Stimulated activated CD4-positive, alpha-beta T cell treated with anti-CD3 and anti-CD28 coated beads, Interleukin-15, amount 100 ng/mL, for 24 hours (primary cell): ENCODE data around the gene SIRT2.
"Not testable (repeated sequence)": the region's sequence is repeated elsewhere in the genome, so short reads cannot be mapped to it uniquely, and the experiment has no call there.

ENCODE experiments used
- DNase-seq: peaks from one replicate; pipeline ENCODE4 v3.0.0-alpha.2; 2020

SIRT2 gene

DNA sequence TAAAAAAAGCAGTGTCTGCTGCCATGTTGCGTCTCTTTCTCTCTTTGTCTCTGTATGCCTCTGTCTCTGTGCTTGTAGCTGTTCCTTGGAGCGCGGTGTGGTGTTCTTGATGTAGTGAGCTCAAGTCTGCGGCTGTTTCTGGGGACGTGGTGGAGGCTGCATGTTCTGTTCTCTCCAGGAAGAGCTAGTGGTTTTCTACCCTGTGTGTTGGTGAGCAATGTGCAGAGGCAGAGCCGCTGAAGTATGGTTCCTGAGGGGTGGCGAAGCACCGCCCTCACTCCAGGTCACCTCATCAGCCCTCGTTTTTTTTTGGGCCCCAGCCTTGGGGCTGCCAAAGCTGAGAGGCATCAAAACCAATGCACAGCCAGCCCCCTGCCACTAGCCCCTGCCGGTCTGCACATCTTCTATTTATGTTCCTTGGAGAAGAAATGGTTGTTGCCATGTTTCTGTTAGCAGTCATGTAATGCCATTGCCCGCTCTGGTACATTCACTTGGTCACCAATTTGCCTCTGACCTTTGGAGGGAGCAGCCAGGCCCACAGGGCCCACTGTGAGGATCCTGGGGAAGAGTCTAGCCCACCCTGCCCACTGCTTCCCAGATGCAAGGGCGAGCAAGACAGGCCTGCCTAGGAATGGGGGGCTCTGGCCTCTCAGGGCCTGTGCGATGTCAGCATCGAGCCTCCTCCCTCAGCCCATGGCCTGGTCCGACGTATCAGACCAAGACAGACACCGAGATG lies 56.8 kb downstream of the SIRT2 start:
- DNase-seq: peak; percentile 65

DNA sequence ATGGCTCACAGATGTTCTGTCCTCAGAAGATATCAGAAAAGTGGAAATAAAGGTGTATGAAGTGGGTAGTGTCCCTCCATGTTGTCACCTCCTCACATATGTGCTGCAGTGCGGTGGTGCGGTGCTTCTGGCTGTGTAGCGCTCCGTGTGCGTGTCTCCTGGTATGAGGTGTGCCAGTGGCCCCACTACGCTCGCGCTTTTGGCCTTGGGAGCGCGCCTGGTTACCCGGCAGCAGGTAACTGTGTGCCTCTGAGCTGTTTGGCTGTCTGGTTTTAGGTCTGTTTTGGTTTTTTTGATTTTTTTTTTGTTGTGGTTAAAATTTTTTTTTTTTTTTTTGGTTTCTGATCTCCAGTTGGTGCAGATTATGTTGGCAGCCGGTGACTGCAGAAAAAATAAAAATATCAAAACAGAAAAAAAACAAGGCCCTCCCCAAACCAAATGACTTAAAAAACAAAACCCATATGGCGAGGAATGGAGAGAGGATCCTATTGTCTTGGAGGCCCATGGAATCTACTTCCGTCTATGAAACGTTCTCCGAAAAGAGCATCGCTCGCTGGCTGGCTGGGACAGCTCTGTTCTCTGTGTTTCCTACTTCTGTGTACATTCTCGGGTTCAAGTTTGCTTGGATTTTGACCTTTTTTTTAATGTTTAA lies 57.5 kb downstream of the SIRT2 start:
- no peak for DNase-seq

DNA sequence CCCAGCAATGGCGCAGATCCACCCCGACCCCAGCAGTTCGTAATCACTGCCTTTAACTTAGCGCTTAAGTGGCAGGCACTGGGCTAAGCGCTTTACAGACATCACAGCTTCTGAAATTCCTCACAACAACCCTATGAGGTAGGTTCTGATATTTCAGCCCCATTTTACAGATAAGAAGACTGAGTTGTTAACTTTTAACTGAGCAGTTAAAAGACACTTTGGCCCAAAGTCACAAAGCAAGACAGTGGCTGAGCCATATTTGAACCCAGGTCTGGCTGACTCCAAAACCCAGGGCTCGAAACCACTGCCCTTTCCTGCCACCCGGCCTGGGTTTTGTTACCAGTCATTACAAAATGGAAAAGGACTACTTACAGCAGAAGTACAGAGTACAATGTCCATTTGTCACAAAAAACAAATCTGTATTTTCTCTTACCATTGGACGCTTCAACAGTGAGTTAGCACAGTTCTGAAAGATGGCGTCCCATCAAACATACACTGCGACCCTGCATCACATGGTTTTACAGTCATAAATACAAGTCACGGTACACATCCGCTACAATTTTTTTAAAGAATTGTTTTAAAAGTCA lies 58.1 kb downstream of the SIRT2 start:
- no peak for DNase-seq

DNA sequence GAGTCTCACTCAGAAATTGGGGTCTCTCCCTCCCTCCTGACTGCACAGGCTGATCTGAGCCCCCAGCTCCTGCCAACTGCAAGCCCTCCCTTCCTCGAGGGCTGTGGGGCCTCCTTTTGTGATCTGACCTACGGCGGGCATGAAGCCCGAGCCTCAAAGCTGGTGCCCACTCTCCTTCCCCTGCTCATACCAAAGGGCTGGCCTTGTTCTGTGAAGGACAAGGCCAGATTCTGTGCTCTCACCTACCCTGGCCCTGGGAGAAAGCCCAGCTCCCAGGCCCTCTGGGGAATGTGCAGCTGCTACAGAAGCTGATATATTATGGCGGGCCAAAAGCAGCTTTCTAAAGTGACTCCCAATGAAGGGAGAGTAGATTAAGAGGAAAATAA lies 58.8 kb downstream of the SIRT2 start:
- no peak for DNase-seq

DNA sequence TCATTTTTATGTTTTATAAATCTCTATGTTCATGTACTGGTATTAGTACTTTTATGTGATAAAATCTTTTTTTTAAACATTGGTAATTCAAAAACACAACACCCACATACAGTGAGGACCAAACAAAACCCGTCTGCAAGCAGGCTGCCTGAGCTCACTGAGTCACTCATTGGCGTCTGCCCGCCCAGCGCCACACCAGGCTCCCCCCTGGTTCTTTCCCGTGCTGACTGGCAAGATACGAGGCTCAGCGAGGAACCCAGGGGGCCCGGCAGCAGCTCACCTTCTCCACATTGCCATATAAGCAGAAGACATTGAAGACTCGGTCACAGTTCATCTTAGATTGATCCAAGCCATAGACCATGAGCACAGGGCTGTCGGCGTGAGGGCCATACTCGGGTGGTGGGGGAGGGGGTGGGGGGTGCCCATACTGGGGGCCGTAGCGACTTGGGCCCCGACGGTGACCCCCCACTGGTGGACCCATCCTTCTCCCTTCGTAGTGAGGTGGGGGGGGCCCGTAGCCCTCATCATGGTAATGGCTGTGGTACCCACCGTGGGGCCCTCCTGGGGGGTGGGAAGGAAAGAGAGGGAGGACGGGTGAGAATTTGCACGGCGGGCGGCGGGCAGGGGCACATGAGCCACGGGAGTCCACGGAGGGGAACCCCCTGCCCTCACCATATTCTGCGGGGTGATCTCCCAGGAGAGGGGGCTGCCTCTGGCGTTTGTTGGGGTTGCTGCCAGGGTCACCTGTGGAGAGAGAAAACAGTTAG lies 59.4 kb downstream of the SIRT2 start:
- peak; percentile 50 for DNase-seq

DNA sequence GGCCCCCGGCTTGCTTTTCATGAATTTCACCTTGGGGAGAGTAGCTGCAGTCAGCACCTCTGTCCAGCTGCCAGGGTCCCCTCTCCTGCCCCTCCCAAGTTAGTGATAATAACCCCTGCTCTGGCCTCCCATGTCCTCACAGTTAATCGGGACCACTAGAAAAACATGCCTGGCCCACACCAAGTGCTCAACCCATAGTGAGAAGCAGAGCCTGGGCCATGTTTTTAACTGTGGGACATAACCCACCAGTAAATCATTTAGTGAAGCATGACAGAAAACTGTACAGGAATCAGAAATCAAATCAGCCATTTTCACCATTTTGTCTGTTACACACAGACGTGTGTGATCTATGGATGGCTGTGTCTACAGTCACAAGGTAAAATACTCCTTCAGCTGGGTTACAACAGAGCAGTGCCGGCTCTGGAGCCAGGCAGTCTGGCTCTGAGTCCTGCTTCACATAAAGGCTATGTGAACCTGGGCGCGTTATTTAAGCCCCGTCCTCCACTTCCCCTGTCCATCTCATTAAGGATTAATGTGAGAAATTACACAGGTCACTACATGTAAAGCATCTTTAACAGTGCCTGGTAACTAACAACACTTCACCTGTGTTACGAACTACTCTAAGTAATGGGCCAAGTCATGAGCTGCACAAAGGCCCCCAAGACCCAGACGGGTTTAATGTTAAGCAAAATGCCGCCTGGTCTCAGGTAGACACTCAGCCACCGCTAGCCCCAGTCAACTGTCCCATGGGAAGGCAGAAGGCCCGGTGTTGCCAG lies 60.2 kb downstream of the SIRT2 start:
- no peak for DNase-seq

DNA sequence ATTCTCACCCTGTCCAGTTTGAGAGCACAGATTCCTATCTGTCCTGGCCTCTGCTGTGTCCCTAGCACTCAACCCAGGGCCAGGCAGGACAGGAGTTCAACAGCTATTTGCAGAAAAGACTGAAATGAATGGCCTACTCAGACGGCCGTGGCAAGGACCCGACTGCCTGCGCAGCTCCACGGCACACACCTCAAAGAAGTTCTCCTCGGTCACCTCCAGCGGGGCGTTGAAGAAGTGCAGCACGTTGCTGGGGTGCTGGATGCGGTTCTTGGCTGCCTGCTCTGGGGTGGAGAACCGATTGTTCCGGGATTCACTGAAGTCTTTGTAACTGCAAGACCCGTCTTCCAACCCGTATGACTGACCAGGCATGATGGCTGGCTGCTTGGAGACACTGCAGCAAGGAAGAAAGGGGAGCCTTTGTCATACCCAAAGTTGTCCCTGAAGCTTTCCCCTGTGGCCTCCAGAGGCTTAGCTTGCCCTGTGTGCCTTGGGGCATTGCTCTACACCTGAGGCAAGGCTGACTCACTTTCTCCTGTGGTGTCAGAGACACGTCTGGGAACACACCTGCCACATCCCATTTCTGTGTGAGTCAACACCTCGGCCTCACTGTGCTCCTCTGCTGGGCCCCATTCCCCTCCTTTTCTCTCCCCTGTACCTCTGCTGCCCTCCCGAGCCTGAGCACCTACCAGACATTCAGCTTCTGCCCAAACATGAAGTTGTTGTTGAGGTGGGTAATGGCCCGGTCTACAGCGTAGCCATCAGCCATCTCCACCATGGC lies 61.0 kb downstream of the SIRT2 start:
- DNase-seq: peak; percentile 78

DNA sequence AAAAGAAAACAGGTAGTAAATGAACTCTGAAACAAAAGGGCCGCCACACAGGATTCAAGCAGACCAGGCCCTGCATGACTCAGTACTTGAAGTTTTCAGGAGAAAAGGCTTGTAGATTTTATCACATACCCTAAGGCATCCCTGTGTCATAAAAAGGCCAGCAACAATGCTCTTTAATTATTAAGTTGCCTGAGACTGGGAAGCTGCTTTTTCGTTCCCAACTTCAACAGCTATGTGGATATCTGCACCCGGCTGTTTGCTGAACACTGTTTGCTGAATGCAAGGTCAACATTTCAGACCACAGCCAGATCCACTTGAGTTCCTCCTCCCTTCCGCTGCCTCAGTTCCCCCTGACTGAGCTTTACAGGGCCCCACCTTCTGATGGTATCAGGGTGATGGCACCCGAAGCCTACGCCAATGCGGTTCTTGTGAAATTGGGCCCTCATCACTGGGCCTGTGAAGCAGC lies 61.7 kb downstream of the SIRT2 start:
- DNase-seq: no peak

DNA sequence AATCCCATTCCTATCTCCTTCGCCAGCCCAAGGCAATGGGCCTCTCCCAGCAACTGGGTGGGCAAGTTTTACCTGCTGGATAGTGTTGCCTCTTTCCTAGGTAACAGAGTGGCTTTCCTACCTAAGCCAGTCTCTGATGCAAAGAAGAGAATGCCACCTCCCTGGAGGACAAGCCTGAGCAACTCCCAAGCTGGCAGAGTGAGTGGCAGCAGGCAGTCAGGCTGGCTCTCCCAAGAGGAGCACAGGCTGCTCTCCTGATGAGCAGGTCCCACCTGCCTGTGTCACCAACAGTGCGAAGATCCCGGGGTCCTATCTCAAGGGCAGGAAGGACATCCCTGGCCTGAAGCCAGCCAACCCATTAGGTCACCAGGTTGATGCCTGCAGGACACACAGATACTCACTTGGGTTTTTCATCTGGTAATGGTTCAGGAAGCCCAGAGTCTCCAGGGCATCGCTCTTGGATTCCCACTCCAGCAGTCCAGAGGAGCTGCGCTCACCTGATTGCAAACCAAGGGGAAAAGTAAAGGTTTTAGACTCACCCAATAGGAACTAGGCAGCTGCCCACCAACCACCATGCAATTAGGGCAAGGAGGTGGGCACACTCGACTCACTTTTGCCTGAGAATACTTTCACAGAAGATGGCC lies 62.3 kb downstream of the SIRT2 start:
- DNase-seq: no peak

DNA sequence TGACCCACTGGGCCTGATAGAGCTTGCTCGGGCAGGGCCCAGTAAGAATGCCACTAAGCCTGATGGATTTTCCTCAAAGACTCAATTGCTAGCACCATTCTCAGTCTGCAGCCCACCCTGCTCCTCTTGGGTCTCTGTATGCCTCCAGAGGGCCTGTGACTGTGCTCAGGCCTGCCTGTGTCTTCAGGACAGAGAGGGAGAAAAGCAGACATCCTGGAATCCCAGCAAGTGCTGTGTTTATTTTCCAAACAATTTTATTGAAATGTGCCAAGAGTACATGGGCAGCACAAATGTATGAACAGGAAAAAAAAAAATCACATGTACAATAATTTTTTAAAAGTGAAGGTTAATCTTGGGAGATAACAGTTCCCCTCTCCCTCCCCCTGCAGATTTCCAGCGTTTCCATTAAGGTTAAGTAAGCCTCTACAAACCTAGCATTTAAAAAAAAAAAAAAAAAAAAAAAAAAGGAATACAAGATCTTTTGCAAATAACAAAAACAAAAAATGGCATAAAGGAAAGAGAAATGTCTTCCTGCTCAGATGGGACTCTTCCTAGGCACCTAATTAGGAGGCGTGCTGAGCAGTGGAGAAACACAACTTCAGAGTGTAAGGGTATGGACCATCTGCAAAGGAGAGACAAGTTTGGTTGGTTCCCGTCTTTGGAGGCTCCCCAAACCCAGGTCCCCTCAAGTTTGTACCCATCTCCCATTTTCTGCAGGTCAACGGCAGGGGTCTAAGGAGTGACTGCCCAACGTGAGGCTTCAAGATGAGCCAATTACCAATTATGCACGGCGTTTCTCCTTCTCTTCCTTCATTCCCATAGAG lies 63.0 kb downstream of the SIRT2 start:
- no peak for DNase-seq

DNA sequence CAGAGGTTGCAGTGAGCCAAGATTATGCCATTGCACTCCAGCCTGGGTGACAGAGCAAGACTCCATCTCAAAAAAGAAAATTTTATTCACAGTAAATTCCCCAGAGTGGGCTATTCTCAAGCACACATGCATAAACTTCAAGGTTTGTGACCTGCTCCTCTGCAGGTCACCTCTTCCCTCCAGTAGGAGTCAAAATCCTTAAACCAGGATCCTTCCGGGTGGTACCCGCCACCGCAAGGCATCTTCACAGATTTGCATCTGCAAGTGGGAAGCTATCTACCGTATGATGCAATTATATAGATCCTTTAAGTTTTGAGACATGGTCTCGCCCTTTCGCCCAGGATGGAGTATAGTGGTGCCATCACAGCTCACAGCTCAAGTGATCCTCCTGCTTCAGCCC lies 64.8 kb downstream of the SIRT2 start:
- DNase-seq: no peak

DNA sequence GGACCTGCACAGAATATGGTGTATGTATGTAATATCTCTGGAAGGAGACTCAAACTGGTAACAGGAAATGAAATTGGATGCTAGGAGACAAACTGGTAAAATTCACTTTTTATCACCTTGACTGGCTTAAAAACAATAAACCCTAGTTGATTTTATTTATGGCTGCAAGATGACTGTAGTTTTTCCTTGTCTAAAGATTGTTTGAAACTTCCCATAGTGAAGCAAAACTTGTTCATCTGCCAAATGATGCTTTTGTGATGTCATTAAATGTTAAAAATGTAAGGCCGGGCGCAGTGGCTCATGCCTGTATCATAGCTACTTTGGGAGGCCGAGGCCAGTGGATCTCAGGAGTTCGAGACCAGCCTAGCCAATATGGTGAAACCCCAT lies 65.3 kb downstream of the SIRT2 start:
- DNase-seq: no peak

DNA sequence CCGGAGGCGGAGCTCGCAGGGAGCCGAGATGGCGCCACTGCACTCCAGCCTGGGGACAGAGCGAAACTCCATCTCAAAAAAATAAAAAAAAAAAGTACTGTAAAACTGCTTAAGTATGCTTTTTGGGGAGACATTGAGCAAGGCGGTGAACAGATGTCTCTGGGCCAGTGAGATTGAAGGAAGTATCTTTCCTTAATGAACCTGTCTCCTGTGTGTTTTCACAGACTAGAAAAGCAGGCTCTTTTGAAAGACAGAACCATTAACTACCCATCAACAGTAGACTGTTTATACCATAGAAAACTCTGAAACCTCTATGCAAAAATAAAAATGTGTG lies 66.4 kb downstream of the SIRT2 start:
- no peak for DNase-seq

DNA sequence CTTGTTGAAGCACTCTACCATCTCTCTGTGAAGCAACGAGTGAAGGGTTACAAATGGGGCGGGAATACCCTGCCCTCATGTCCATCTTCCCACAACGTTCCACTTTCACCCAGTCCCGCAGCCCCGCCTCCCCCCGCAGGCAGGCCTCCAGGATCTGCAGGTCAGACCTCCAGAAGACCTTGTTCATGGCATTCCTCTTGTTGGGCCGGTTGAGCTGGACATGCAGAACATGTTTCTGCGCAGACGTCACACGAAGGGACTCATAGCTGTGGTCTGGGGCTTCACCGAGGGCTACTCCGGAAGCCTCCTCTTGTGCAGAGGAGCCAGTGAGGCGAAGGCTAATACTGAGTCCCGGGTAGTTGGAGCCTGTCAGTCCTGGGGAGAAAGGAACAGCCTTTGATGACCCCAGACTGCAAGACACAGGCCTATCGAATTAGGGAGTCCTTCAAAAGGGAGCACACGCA lies 68.2 kb downstream of the SIRT2 start:
- peak; percentile 45 for DNase-seq

DNA sequence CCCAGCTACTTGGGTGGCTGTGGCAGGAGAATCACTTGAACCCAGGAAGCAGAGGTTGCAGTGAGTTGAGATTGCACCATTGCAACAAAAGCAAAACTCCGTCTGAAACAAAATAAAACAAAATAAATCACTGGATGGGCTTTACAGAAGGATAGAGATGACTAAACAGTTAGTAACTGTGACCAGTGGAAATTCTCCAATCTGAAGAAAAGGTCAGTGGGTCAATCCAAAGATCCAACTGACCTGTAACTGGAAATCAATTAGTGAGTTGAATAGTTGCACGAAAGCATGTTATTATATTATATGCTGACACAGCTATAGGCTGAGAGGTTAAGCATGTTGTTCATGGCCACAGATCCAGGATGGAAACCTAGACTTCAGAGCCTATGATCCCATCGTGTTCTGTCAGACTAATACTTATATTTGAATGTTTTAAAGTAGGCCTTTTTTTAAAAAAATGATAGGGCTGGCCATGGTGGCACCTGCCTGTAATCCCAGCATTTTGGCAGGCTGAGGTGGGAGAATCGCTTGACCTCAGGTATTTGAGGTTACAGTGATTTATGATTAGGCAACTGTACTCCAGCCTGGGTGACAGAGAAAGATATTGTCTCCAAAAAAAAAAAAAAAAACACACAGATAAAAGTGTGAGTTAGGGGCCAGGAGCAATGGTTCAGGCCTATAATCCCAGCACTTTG lies 69.2 kb downstream of the SIRT2 start:
- DNase-seq: no peak

DNA sequence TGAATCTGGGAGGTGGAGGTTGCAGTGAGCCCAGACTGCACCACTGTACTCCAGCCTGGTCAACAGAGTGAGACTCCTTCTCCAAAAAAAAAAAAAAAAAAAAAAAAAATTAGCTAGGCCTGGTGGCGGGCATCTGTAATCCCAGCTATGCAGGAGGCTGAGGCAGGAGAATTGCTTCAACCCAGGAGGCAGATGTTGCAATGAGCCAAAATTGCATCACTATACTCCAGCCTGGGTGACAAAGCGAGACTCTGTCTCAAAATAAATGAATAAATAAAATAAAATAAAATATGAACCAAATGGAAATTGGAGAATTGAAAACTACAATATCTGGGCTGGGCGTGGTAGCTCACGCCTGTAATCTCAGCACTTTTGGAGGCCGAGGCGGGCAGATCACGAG lies 70.2 kb downstream of the SIRT2 start:
- DNase-seq: not testable (repeated sequence)
